Measurements from ENCODE around the gene MAGOH. TPM values are rescaled to one million over a fixed set of nuclear protein-coding genes. Genes with fewer than 3 reads are reported as not detected.

MAGOH gene
- total and polyA plus RNA-seq, 11 donors, result 18.8 to 74.2 (median 24.1) TPM

DNA sequence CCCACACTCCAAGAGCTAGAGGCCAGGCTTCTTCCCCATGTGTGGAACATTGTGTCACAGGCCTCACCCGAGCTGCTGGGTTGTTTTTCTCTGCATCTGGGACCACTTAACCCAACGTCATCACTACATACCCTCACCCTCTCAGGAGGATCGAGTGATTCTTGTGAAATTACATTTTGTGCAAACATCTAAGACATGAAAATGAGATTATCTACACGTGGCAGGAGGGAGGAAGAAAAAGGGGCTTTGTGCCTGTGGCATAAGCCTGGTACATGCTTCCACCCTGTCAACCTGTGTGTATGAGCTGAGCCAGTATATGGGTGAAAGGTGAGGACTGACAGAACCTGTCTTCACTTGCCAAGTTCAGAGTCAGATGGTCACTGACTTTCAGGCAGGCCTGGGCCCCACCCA, 40.1 kb downstream of the MAGOH start:
- H3K4me3 ChIP-seq, result peak overlapping the region in 8 of 12 donors; percentile 77 to 100 (median 86)
- 27 to 41% (median 34%) methylated on average over 4 of the region's 4 CpGs for WGBS, 4 donors
- peak overlapping the region; percentile 94 to 100 (median 98) for H3K27ac ChIP-seq

DNA sequence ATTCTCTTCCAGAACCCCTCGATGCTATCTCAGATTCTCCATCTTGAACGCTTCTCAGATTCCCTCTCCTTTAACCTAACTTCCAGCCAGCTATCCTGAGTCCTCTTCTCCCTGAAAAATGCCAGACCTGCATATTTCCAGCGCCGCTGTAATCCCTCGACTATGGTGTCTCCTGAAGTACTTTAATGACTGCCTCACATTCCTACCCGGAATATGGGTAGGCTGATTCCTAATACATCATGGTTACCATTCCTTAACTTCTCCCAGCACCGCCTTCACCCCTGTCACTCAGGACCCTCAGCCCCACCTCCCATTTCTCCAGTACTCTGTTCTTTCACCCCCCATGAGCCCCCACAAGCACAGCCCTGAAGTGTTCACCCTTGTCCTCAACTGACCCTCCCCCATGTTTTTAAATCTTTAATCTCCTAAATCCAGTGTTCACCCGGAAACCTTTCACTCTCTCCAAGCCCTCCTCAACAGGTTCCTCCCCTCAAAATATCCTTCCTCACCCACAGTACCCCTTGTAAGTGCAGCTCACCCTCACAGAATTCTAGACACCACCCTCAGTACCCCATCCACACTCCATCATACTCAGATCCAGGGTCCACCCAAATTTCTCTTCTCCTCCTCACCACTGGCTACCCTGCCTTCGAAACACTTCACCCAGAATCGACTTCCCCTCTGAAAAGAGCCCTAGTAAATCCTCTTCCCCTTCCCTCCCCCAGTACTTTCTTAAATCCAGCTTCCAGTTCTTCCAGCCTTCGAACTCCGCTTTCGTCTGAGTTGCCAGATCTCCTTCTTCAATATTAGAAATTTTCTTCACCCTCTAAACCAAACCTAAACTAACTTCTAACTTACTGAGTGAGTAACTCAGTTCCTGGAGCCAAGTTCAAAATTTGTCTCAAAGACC, 40.8 kb downstream of the MAGOH start:
- Histone ChIP-seq H3K4me3 (peak overlapping the region; percentile 77 to 100 (median 88)), H3K9me3 (no peaks in the 10 kb centered on the region), H3K4me1 (peaks cover 3 to 40% (median 30%) of the 10 kb centered on the region in 12 donors), H3K27me3 (no peaks in the 10 kb centered on the region), H3K36me3 (peaks cover 0 to 22% (median 19%) of the 10 kb centered on the region in 9 donors), H3K27ac (peak overlapping the region; percentile 94 to 100 (median 98))
- WGBS, 4 donors, result 34 to 38% (median 37%) methylated on average over 13 of the region's 13 CpGs
- intact Hi-C loops (cut with DNase I), result loop anchor here in 2 of 10 donors (1.0 to 5.0 kb wide), 3 partner anchors 21 to 270 kb away; partner anchors contain the start of genes CZIB (in 1 of the 2) and SCP2 (in 1 of the 2)
- ATAC-seq, result peak in 1 of 4 donors; percentile 23
- TF ChIP-seq POLR2A (IDR thresholded peaks at IDR 0.05), result no peak
- TF ChIP-seq, protein P1, sequence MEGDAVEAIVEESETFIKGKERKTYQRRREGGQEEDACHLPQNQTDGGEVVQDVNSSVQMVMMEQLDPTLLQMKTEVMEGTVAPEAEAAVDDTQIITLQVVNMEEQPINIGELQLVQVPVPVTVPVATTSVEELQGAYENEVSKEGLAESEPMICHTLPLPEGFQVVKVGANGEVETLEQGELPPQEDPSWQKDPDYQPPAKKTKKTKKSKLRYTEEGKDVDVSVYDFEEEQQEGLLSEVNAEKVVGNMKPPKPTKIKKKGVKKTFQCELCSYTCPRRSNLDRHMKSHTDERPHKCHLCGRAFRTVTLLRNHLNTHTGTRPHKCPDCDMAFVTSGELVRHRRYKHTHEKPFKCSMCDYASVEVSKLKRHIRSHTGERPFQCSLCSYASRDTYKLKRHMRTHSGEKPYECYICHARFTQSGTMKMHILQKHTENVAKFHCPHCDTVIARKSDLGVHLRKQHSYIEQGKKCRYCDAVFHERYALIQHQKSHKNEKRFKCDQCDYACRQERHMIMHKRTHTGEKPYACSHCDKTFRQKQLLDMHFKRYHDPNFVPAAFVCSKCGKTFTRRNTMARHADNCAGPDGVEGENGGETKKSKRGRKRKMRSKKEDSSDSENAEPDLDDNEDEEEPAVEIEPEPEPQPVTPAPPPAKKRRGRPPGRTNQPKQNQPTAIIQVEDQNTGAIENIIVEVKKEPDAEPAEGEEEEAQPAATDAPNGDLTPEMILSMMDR (IDR thresholded peaks at IDR 0.05), result no peak
- DNase-seq, result no peak

More for the DNA sequence above, 40.1 kb downstream of the MAGOH start:
- Histone ChIP-seq H3K9me3 (no peaks in the 10 kb centered on the region), H3K36me3 (peaks cover 0 to 29% (median 26%) of the 10 kb centered on the region in 9 donors), H3K27me3 (no peaks in the 10 kb centered on the region), H3K4me1 (peaks cover 3 to 40% (median 30%) of the 10 kb centered on the region in 12 donors)
- intact Hi-C loops (cut with DNase I), result loop anchor here in 2 of 10 donors (1.0 to 5.0 kb wide), 3 partner anchors 21 to 271 kb away; partner anchors contain the start of genes CZIB (in 1 of the 2) and SCP2 (in 1 of the 2)
- TF ChIP-seq, protein P1 (IDR thresholded peaks at IDR 0.05), result no peak
- no peak for TF ChIP-seq POLR2A (IDR thresholded peaks at IDR 0.05)
- DNase-seq, result peak in 3 of 5 donors; percentile 40 to 61 (median 43)
- peak; percentile 43 to 69 (median 52) for ATAC-seq

DNA sequence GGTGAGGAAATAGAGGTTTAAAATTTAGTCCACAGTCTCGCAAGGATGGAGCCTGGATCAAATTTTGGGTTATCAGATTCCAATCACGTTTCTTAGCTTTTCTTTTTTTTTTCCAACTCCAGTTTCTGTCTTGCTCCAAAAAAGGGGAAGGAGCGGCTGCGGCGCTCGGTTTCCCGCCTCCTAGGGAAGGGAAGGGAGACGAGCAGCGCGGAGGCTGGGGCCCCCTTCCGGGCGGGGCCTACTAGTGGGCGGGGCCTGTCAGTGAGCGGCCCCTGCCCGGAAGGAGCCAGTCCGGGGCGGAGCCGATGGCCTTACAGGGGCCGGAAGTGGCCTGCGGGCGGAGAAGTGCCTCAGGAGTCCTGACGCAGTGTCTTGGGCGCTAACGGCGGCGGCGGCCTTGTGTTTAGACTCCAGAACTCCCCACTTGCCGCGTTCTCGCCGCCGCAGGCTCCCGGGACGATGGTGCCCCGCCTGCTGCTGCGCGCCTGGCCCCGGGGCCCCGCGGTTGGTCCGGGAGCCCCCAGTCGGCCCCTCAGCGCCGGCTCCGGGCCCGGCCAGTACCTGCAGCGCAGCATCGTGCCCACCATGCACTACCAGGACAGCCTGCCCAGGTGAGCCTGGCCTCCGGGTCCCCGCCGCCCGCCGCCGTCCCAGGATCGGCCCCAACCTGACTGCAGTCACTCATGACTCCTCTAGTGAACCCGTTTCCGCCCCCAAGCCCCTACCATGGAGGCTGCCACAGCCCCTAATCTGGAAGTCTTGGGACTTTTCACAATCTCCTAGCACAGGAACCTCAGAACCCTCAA, 41.6 kb downstream of the MAGOH start, which contains the start of gene CPT2:
CPT2 (plus strand) TSS at position 340 of the 806 bp plus-strand sequence; CDS start at position 460, 120 bp downstream.
- intact Hi-C loops (cut with DNase I), result loop anchor here in 1 of 10 donors (1.0 to 5.0 kb wide), 2 partner anchors 42 to 269 kb away; partner anchors contain the start of genes MAGOH and SCP2
- peak; percentile 95 to 99 (median 98) for ATAC-seq
- H3K4me3 ChIP-seq, result peak within 1 kb of the TSS; percentile 77 to 100 (median 88)

More for the DNA sequence above, 41.6 kb downstream of the MAGOH start, which contains the start of gene CPT2:
- TF ChIP-seq, protein P1 (IDR thresholded peaks at IDR 0.05), result peak in 6 of 12 donors; percentile 6 to 47 (median 20)
- peak; percentile 91 to 96 for TF ChIP-seq POLR2A (IDR thresholded peaks at IDR 0.05)
- Histone ChIP-seq H3K9me3 (no peaks in the 10 kb centered on the region), H3K4me1 (peaks cover 3 to 40% (median 30%) of the 10 kb centered on the region in 12 donors), H3K36me3 (peaks cover 0 to 14% (median 11%) of the 10 kb centered on the region in 9 donors), H3K27ac (peak within 1 kb of the TSS; percentile 94 to 100 (median 98)), H3K27me3 (no peaks in the 10 kb centered on the region)
- 0 to 1% (median 0%) methylated on average over 23 to 57 of the region's 57 CpGs for WGBS, 4 donors
- DNase-seq, result peak; percentile 95 to 98 (median 97)
